MM.1S (cell line): Measurements from ENCODE around the gene CCDC172.

Experiments
- DNase-seq: peaks from one replicate; pipeline ENCODE4 v3.0.0-alpha.2; 2015
- H2AFZ ChIP-seq: fragments of 300-600 bp; sonication (generic); 2 replicates; pipeline ENCODE4 v1.6.0; 2016; ENCODE audit warnings: antibody characterized with exemption, low read length
- H3F3A ChIP-seq: fragments of 300-600 bp; sonication (generic); 2 replicates; pipeline ENCODE4 v1.6.1; 2016; ENCODE audit warnings: mild to moderate bottlenecking, antibody characterized with exemption, low read length, moderate library complexity, mixed read lengths; ENCODE audit not compliant: insufficient read depth
- H3K27ac ChIP-seq: fragments of 300-600 bp; sonication (generic); 2 replicates; pipeline ENCODE4 v1.5.1; 2016; ENCODE audit warnings: mild to moderate bottlenecking, low read length
- H3K27me3 ChIP-seq: fragments of 300-600 bp; sonication (generic); replicated peaks from 2 replicates; pipeline ENCODE4 v1.6.0; 2016; ENCODE audit warnings: low read length; ENCODE audit not compliant: insufficient read depth
- H3K36me3 ChIP-seq: fragments of 300-600 bp; sonication (generic); replicated peaks from 2 replicates; pipeline ENCODE4 v1.6.1; 2016; ENCODE audit warnings: mild to moderate bottlenecking, low read length, mixed read lengths; ENCODE audit not compliant: insufficient read depth
- H3K4me1 ChIP-seq: fragments of 300-600 bp; sonication (generic); 2 replicates; pipeline ENCODE4 v1.6.1; 2016; ENCODE audit warnings: low read length, mixed read lengths
- H3K4me2 ChIP-seq: fragments of 300-600 bp; sonication (generic); 2 replicates; pipeline ENCODE4 v1.6.0; 2016; ENCODE audit warnings: low read depth, low read length
- H3K4me3 ChIP-seq: fragments of 300-600 bp; sonication (generic); 2 replicates; pipeline ENCODE4 v1.5.1; 2016; ENCODE audit warnings: low read length, mixed read lengths
- H3K79me2 ChIP-seq: fragments of 300-600 bp; sonication (generic); 2 replicates; pipeline ENCODE4 v1.6.1; 2016; ENCODE audit warnings: mixed run types, low read length, mixed read lengths
- H3K9ac ChIP-seq: fragments of 300-600 bp; sonication (generic); 2 replicates; pipeline ENCODE4 v1.6.1; 2016; ENCODE audit warnings: low read length, mixed read lengths
- H3K9me2 ChIP-seq: fragments of 300-600 bp; sonication (generic); replicated peaks from 2 replicates; pipeline ENCODE4 v1.6.1; 2016; ENCODE audit warnings: mild to moderate bottlenecking, low read length, mixed read lengths; ENCODE audit not compliant: insufficient read depth
- H3K9me3 ChIP-seq: fragments of 300-600 bp; sonication (generic); replicated peaks from 2 replicates; pipeline ENCODE4 v1.6.1; 2016; ENCODE audit warnings: mild to moderate bottlenecking, low read length, mixed read lengths; ENCODE audit not compliant: insufficient read depth
- H4K20me1 ChIP-seq: fragments of 300-600 bp; sonication (generic); 2 replicates; pipeline ENCODE4 v1.6.1; 2016; ENCODE audit warnings: mild to moderate bottlenecking, low read length, moderate library complexity, mixed read lengths; ENCODE audit not compliant: insufficient read depth
- CTCF ChIP-seq: fragments of 300-600 bp; sonication (generic); IDR thresholded peaks from 2 replicates; pipeline ENCODE4 v1.5.1; 2016; ENCODE audit warnings: antibody characterized with exemption, low read length, mixed read lengths
- EZH2 ChIP-seq: fragments of 300-600 bp; sonication (generic); optimal IDR thresholded peaks from 2 replicates; pipeline ENCODE3; 2017; ENCODE audit warnings: low read depth, mild to moderate bottlenecking, antibody characterized with exemption, low read length, mixed read lengths
- EZH2phosphoT487 ChIP-seq: fragments of 300-600 bp; sonication (generic); IDR thresholded peaks from 2 replicates; pipeline ENCODE4 v1.6.1; 2018; ENCODE audit warnings: antibody characterized with exemption, low read length

The CCDC172 gene

GRCh38 chr10:116324227-116324950 lies at the start of gene CCDC172:
Gene CCDC172 (plus strand): TSS chr10:116324448. CDS start chr10:116325012, 564 bp downstream.
- no peak within 1 kb of the TSS for H3K4me3 ChIP-seq
- no peaks in the 10 kb centered on the region for H4K20me1 ChIP-seq
- H3F3A ChIP-seq, result no peaks in the 10 kb centered on the region
- TF ChIP-seq EZH2phosphoT487, result no peak
- no peak for TF ChIP-seq CTCF
- TF ChIP-seq EZH2, result no peak
- H3K9me2 ChIP-seq, result no peaks in the 10 kb centered on the region
- H3K4me2 ChIP-seq, result no peak within 1 kb of the TSS
- H3K9ac ChIP-seq, result no peak within 1 kb of the TSS
- H3K4me1 ChIP-seq, result no peaks in the 10 kb centered on the region
- H3K27ac ChIP-seq, result no peak within 1 kb of the TSS
- DNase-seq, result no peak
- H3K9me3 ChIP-seq, result no peaks in the 10 kb centered on the region
- no peaks in the 10 kb centered on the region for H3K27me3 ChIP-seq
- no peak within 1 kb of the TSS for H2AFZ ChIP-seq
- no peaks in the 10 kb centered on the region for H3K36me3 ChIP-seq
- no peaks in the 10 kb centered on the region for H3K79me2 ChIP-seq

- Histone ChIP-seq H3K36me3 (no peaks in the 10 kb centered on the region), H3K4me2 (no peak overlapping the region), H3K4me1 (no peaks in the 10 kb centered on the region), H3F3A (no peaks in the 10 kb centered on the region), H3K27me3 (0 out of 2 replicates have a peak, but pooled peaks cover 3% of the 10 kb centered on the region), H4K20me1 (no peaks in the 10 kb centered on the region), H3K27ac (no peak overlapping the region), H3K79me2 (no peaks in the 10 kb centered on the region), H3K4me3 (no peak overlapping the region), H2AFZ (no peak overlapping the region), H3K9me3 (no peaks in the 10 kb centered on the region), H3K9me2 (no peaks in the 10 kb centered on the region), H3K9ac (no peak overlapping the region)
- DNase-seq, result no peak
- no peak for TF ChIP-seq EZH2
- no peak for TF ChIP-seq EZH2phosphoT487
These were observed 47.3 kb upstream of the CCDC172 start for GRCh38 chr10:116276981-116277380.

- H3K27me3 ChIP-seq, result 0 out of 2 replicates have a peak, but pooled peaks cover 3% of the 10 kb centered on the region
- no peaks in the 10 kb centered on the region for H3K79me2 ChIP-seq
- H3K36me3 ChIP-seq, result no peaks in the 10 kb centered on the region
- no peaks in the 10 kb centered on the region for H3K9me3 ChIP-seq
- H3K4me1 ChIP-seq, result no peaks in the 10 kb centered on the region
- no peak overlapping the region for H3K9ac ChIP-seq
- no peak overlapping the region for H3K4me2 ChIP-seq
- H3F3A ChIP-seq, result no peaks in the 10 kb centered on the region
- H4K20me1 ChIP-seq, result no peaks in the 10 kb centered on the region
- H3K27ac ChIP-seq, result no peak overlapping the region
- no peak for DNase-seq
- no peaks in the 10 kb centered on the region for H3K9me2 ChIP-seq
- TF ChIP-seq CTCF, result no peak
- no peak overlapping the region for H2AFZ ChIP-seq
- H3K4me3 ChIP-seq, result no peak overlapping the region
These were observed 45.4 kb upstream of the CCDC172 start for GRCh38 chr10:116278846-116279245.

GRCh38 chr10:116281775-116282174 lies 42.5 kb upstream of the CCDC172 start:
- H3K27me3 ChIP-seq, result no peaks in the 10 kb centered on the region
- no peak overlapping the region for H3K4me2 ChIP-seq
- H3K9me2 ChIP-seq, result no peaks in the 10 kb centered on the region
- H3K4me3 ChIP-seq, result no peak overlapping the region
- H2AFZ ChIP-seq, result no peak overlapping the region
- no peaks in the 10 kb centered on the region for H3K9me3 ChIP-seq
- H3K79me2 ChIP-seq, result no peaks in the 10 kb centered on the region
- no peak for TF ChIP-seq CTCF
- TF ChIP-seq EZH2phosphoT487, result no peak
- no peak for TF ChIP-seq EZH2
- H3K36me3 ChIP-seq, result no peaks in the 10 kb centered on the region
- no peaks in the 10 kb centered on the region for H3F3A ChIP-seq
- DNase-seq, result no peak
- no peaks in the 10 kb centered on the region for H4K20me1 ChIP-seq
- no peak overlapping the region for H3K27ac ChIP-seq
- H3K4me1 ChIP-seq, result no peaks in the 10 kb centered on the region
- no peak overlapping the region for H3K9ac ChIP-seq
